ENCODE data around the gene CPNE5.
"Not testable (repeated sequence)": the region's sequence is repeated elsewhere in the genome, so short reads cannot be mapped to it uniquely, and the experiment has no call there.

CPNE5 gene

GRCh38 chr6:36813047-36813446 is 26.2 kb downstream of the CPNE5 start:
- not testable (repeated sequence) for DNase-seq

GRCh38 chr6:36809941-36810803 is 29.1 kb downstream of the CPNE5 start:
- no peak for DNase-seq

- DNase-seq: no peak
These were observed 30.1 kb downstream of the CPNE5 start for GRCh38 chr6:36809156-36809555.

- DNase-seq: no peak
These were observed 30.6 kb downstream of the CPNE5 start for GRCh38 chr6:36808634-36809033.

- no peak for DNase-seq
These were observed 31.5 kb downstream of the CPNE5 start for GRCh38 chr6:36807750-36808149.

- no peak for DNase-seq
These were observed 32.1 kb downstream of the CPNE5 start for GRCh38 chr6:36807143-36807542.

- DNase-seq: no peak
These were observed 33.3 kb downstream of the CPNE5 start for GRCh38 chr6:36805917-36806316.

- no peak for DNase-seq
These were observed 34.0 kb downstream of the CPNE5 start for GRCh38 chr6:36805096-36805797.

- DNase-seq: no peak
These were observed 34.7 kb downstream of the CPNE5 start for GRCh38 chr6:36804563-36804962.

GRCh38 chr6:36803908-36804307 is 35.3 kb downstream of the CPNE5 start:
- DNase-seq: no peak

GRCh38 chr6:36803482-36803881 is 35.8 kb downstream of the CPNE5 start:
- DNase-seq: no peak

GRCh38 chr6:36800223-36801076 is 38.8 kb downstream of the CPNE5 start:
- DNase-seq: no peak

- DNase-seq: no peak
These were observed 40.4 kb downstream of the CPNE5 start for GRCh38 chr6:36798852-36799251.

- no peak for DNase-seq
These were observed 41.6 kb downstream of the CPNE5 start for GRCh38 chr6:36797653-36798052.

- DNase-seq: no peak
These were observed 42.2 kb downstream of the CPNE5 start for GRCh38 chr6:36797055-36797454.

GRCh38 chr6:36794713-36795065 is 44.6 kb downstream of the CPNE5 start:
- no peak for DNase-seq

- DNase-seq: no peak
These were observed 45.1 kb downstream of the CPNE5 start for GRCh38 chr6:36793913-36794712.

GRCh38 chr6:36793296-36793912 is 45.8 kb downstream of the CPNE5 start:
- DNase-seq: no peak

GRCh38 chr6:36791521-36792135 is 47.6 kb downstream of the CPNE5 start:
- DNase-seq: no peak

- no peak for DNase-seq
These were observed 48.2 kb downstream of the CPNE5 start for GRCh38 chr6:36791085-36791484.

GRCh38 chr6:36788768-36789167 is 50.5 kb downstream of the CPNE5 start:
- DNase-seq: no peak

GRCh38 chr6:36788186-36788585 is 51.1 kb downstream of the CPNE5 start:
- no peak for DNase-seq
